ENCODE measurements around the gene CBLIF. TPM values are rescaled to one million over a fixed set of nuclear protein-coding genes. Genes with fewer than 3 reads are reported as not detected.

The CBLIF gene
- total and polyA plus RNA-seq, 8 donors = 0.24 TPM; not detected in 7

DNA sequence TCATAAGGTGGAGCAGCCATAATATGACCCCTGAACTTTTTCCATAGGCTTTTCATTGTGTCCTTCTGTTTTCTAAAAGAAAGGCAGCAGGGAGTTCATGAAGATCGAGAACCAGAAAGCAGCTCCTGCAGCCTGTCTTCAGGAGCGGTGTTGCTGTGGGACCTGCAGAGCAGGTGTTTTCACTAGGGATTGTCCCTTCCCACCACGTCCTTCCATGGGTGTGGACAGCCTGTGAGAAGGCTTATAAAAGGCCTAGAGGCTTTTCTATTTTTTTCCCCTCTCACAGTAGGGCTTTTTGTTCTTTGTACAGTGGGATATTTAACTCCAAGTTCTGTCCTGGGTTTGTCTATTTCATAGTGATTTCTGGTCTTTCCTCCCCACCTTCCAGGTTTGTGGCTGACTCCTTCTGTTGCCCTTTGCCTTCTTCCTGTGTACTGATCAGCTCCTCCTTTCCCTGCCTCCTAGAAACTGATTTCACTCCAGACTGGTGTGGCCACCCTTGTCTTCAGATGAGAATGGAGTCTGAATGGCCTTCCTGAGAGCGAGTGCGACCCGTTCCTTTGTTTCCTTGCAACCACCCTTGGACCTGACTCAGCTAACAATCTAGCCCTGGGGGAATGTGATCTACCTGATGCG lies 44.8 kb downstream of the CBLIF start:
- Histone ChIP-seq H3K9me3 (no peaks in the 10 kb centered on the region), H3K4me1 (peaks cover 0 to 7% of the 10 kb centered on the region in 2 donors), H3K27me3 (no peaks in the 10 kb centered on the region), H3K36me3 (peaks cover 0 to 92% of the 10 kb centered on the region in 2 donors), H3K4me3 (no peak overlapping the region), H3K27ac (no peak overlapping the region)
- TF ChIP-seq, protein P1, sequence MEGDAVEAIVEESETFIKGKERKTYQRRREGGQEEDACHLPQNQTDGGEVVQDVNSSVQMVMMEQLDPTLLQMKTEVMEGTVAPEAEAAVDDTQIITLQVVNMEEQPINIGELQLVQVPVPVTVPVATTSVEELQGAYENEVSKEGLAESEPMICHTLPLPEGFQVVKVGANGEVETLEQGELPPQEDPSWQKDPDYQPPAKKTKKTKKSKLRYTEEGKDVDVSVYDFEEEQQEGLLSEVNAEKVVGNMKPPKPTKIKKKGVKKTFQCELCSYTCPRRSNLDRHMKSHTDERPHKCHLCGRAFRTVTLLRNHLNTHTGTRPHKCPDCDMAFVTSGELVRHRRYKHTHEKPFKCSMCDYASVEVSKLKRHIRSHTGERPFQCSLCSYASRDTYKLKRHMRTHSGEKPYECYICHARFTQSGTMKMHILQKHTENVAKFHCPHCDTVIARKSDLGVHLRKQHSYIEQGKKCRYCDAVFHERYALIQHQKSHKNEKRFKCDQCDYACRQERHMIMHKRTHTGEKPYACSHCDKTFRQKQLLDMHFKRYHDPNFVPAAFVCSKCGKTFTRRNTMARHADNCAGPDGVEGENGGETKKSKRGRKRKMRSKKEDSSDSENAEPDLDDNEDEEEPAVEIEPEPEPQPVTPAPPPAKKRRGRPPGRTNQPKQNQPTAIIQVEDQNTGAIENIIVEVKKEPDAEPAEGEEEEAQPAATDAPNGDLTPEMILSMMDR (IDR thresholded peaks at IDR 0.05) = no peak
- DNase-seq = no peak
- no peak for ATAC-seq
- intact Hi-C loops (cut with DNase I) = no loop called here

GRCh38 chr11:59794417-59794816 lies 50.9 kb downstream of the CBLIF start:
- no peak for DNase-seq
- no peaks in the 10 kb centered on the region for H3K27me3 ChIP-seq
- no peaks in the 10 kb centered on the region for H3K4me1 ChIP-seq
- TF ChIP-seq, protein P1 (IDR thresholded peaks at IDR 0.05) = no peak
- peak; percentile 75 for ATAC-seq
- intact Hi-C loops (cut with DNase I) = no loop called here
- no peaks in the 10 kb centered on the region for H3K9me3 ChIP-seq
- no peak overlapping the region for H3K4me3 ChIP-seq
- H3K36me3 ChIP-seq = peaks cover 0 to 99% of the 10 kb centered on the region in 2 donors
- peak overlapping the region in 1 of 2 donors; percentile 19 for H3K27ac ChIP-seq

DNA sequence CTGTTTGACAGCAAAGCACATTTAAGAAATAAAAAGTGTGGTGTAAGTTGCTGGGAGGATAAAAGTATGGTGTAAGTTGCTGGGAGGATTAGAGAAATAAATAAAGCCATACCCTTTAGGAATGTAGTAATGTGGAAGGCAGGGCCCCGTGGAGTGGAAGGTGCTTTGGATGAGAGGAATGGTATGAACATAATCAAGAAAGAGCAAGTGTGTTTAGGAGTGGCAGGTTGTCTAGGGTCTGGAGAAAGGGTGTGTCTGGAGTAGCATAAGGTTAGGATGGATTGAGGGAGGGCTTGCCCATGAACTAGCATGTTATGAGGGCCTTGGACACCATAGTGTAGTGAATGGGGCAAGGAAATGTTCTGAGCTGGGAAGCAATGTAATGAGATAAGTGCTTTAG lies 52.8 kb downstream of the CBLIF start:
- intact Hi-C loops (cut with DNase I) = no loop called here
- ATAC-seq (peak; percentile 58), DNase-seq (no peak)
- peaks cover 0 to 7% of the 10 kb centered on the region in 2 donors for H3K4me1 ChIP-seq
- no peak overlapping the region for H3K4me3 ChIP-seq
- H3K36me3 ChIP-seq = peaks cover 0 to 98% of the 10 kb centered on the region in 2 donors
- TF ChIP-seq, protein P1 (IDR thresholded peaks at IDR 0.05) = no peak
- H3K27me3 ChIP-seq = no peaks in the 10 kb centered on the region
- no peak overlapping the region for H3K27ac ChIP-seq
- no peaks in the 10 kb centered on the region for H3K9me3 ChIP-seq

DNA sequence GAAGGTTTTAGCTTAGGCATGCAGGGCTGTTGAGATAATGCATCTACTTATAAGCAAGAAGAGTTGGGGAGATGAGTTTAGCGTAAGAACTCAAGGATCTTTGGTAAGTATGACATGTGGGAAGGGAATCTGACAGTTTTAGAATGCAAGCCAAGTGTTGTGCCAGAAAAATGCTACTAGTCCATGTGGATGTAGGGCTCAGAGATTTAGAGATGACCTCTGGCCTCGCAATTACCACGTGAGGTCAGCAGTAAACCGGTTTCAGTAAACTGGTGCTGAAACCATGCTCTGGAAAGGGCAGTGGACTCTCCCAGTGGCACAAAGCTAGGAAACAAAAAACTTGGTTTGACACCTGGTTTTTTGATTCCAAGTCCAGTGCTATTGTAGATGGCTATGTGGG lies 53.7 kb downstream of the CBLIF start:
- Histone ChIP-seq H3K27ac (no peak overlapping the region), H3K36me3 (peaks cover 0 to 93% of the 10 kb centered on the region in 2 donors), H3K4me1 (peaks cover 5 to 16% of the 10 kb centered on the region in 2 donors), H3K27me3 (no peaks in the 10 kb centered on the region), H3K4me3 (no peak overlapping the region), H3K9me3 (no peaks in the 10 kb centered on the region)
- intact Hi-C loops (cut with DNase I) = no loop called here
- TF ChIP-seq, protein P1 (IDR thresholded peaks at IDR 0.05) = no peak
- ATAC-seq = no peak
- DNase-seq = no peak

DNA sequence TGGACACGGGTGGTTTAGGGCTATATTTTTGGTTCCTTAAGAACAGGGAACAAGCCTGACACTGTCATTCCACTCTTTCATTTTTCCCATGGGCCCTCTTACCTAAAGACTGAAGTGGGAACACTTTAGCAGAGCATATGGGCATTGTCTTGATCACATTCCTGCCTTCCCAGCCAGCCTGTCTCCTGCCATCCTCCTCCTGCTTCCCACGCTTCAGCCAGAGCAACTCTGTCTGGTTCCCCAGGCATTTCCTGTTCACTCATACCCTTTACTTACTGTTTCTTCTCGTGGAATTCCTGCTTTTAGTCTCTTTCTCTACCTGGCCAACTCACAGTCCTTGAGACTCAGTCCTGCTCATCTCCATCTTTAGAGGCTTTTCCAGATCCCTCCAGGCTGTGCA lies 57.5 kb downstream of the CBLIF start:
- Histone ChIP-seq H3K4me3 (no peak overlapping the region), H3K36me3 (peaks cover 0 to 62% of the 10 kb centered on the region in 2 donors), H3K27ac (peak overlapping the region; percentile 53 to 68), H3K4me1 (peaks cover 5 to 24% of the 10 kb centered on the region in 2 donors), H3K9me3 (no peaks in the 10 kb centered on the region), H3K27me3 (no peaks in the 10 kb centered on the region)
- intact Hi-C loops (cut with DNase I) = no loop called here
- TF ChIP-seq, protein P1 (IDR thresholded peaks at IDR 0.05) = no peak
- ATAC-seq = no peak
- DNase-seq = no peak
